Mucosa of rectum (tissue), 2 donors: ENCODE data around the gene PLEKHF1.

Experiments used
- H3K27ac ChIP-seq, 2 donors: one replicate each; pipeline ENCODE4 v1.7.0; 2013; ENCODE audit warnings: inconsistent platforms in 2 of 2, low read depth in 2 of 2, low read length in 2 of 2
- H3K27me3 ChIP-seq, 2 donors: one replicate each; pipeline ENCODE4 v1.7.0; 2013; ENCODE audit warnings: low read length in 2 of 2; ENCODE audit not compliant: control insufficient read depth in 2 of 2, insufficient read depth in 2 of 2
- H3K36me3 ChIP-seq, 2 donors: one replicate each; pipeline ENCODE4 v1.7.0; 2013; ENCODE audit warnings: low read length in 2 of 2; ENCODE audit not compliant: control insufficient read depth in 2 of 2, insufficient read depth in 2 of 2
- H3K4me1 ChIP-seq, 2 donors: one replicate each; pipeline ENCODE4 v1.7.0; 2013; ENCODE audit warnings: low read length in 2 of 2, mild to moderate bottlenecking in 1 of 2; ENCODE audit not compliant: control insufficient read depth in 2 of 2, insufficient read depth in 2 of 2
- H3K4me3 ChIP-seq, 2 donors: one replicate each; pipeline ENCODE4 v1.7.0; 2013; ENCODE audit warnings: low read length in 2 of 2
- H3K9ac ChIP-seq, 2 donors: one replicate each; pipeline ENCODE4 v1.7.0; 2013; ENCODE audit warnings: low read length in 2 of 2, low read depth in 1 of 2, mild to moderate bottlenecking in 1 of 2
- H3K9me3 ChIP-seq, 2 donors: one replicate each; pipeline ENCODE4 v1.7.0; 2013; ENCODE audit warnings: low read length in 2 of 2; ENCODE audit not compliant: control insufficient read depth in 2 of 2
- donor health status: healthy.
- donor health status: Normal muscosa, but diverticular disease.

PLEKHF1 gene

DNA sequence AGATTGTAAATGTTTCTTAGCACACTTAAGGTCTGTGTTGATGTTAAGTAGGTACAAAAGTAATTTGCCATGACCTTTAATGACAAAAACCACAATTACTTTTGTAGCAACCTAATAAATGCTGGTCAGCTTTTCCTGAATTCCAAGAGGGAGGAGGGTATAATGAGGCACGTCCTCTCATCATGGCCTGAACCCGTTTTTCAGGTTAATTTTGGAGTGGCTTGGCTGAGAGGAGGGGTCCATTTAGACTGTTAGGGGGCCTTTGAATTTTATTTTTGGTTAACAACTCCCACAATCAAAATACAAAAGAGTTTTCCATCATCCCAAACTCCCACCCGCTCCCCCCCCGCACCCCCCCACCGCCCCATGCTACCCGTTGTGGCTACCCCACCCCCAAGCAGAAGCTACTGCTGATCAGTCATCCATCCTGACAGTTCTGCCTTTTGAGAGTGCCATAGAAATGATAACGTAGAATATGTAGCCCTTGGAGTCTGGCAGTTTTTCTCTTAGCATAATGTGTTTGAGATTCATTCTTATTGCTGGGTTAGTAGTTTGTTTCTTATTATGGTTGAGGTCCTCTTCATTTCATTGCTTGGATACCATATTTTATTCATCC is 14.4 kb upstream of the PLEKHF1 start:
- Histone ChIP-seq H3K27ac (no peak overlapping the region), H3K4me1 (no peaks in the 10 kb centered on the region), H3K36me3 (no peaks in the 10 kb centered on the region), H3K4me3 (no peak overlapping the region), H3K9ac (no peak overlapping the region), H3K27me3 (no peaks in the 10 kb centered on the region), H3K9me3 (no peaks in the 10 kb centered on the region)

DNA sequence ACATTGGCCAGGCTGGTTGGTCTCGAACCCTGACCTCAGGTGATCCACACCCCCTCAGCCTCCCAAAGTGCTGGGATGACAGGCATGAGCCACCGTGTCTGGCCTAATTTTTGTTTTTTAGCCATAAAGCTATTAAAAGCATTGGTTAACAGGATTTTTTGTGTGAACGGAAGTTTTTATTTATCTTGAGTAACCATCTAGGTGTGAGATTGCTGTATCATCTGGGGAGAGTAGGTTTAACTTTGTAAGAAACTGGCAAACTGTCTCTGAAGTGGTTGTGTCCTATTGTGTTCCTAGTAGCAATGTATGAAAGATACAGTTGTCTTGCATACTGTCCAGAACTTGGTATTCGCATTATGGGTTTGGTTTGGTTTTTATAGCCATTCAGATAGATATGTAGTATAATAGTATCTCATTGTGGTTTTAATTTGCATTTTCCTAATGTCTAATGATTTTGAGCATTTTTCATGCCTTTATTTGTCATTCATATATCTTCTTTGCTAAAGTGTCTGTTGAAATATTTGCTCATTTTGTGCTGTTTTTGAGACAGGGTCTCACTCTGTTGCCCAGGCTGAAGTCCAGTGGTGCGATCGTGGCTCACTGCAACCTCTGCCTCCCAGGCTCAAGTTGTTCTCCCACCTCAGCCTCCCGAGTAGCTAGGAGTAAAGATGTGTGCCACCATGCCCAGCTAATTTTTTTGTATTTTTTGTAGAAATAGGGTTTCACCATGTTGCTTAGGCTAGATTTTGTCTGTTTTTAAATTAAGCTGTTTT is 13.5 kb upstream of the PLEKHF1 start:
- H3K4me3 ChIP-seq = no peak overlapping the region
- H3K36me3 ChIP-seq = no peaks in the 10 kb centered on the region
- no peak overlapping the region for H3K27ac ChIP-seq
- H3K9me3 ChIP-seq = no peaks in the 10 kb centered on the region
- no peak overlapping the region for H3K9ac ChIP-seq
- no peaks in the 10 kb centered on the region for H3K27me3 ChIP-seq
- no peaks in the 10 kb centered on the region for H3K4me1 ChIP-seq

DNA sequence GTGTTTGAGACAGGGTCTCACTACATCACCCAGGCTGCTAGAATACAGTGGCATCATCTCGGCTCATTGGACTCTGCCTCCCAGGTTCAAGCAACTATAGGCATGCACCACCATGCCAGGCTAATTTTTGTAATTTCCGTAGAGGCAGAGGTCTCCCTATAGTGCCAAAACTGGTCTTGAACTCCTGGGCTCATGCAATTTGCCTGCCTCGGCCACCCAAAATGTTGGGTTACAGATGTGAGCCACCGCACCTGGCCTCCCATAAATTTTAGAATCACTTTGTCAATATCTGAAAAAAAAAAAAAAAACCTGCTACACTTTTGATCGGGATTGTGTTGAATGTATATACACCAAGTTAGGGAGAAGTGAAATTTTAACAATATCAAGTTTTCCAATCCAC is 11.9 kb upstream of the PLEKHF1 start:
- no peak overlapping the region for H3K27ac ChIP-seq
- no peaks in the 10 kb centered on the region for H3K36me3 ChIP-seq
- H3K4me1 ChIP-seq = no peaks in the 10 kb centered on the region
- H3K9ac ChIP-seq = no peak overlapping the region
- H3K4me3 ChIP-seq = no peak overlapping the region
- no peaks in the 10 kb centered on the region for H3K27me3 ChIP-seq
- no peaks in the 10 kb centered on the region for H3K9me3 ChIP-seq

DNA sequence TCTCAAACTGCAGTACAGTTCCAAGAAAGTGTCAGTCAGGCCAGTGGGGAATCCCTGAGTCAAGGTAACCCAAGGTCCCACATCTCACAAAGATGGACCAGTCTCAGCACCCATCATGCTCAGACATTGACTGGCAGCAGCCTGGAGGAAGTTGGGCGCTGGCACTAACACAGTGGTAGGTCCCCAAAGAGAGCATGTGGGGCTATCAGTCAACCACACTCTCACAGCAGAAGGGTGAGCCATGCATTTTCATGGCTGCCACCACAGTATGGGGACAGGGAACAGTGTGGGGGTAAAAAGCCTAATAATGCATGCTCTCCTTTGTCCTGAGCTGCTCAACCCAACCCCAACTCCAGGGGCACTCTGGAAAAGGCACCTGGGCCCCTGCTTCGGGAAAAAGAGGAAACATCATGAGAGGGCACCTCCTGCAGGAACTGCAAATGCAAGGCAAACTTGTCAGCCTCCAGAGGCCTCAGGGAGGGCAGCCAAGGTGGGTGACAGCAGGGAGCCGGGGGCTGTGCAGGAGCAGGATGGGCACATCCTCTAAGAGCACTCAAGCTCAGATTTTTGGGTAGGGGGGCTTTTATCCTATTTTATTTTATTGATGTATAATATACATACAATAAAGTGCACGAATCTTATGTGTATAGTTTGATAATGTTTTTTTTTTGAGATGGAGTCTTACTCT is 9.5 kb upstream of the PLEKHF1 start:
- H3K27ac ChIP-seq = no peak overlapping the region
- no peaks in the 10 kb centered on the region for H3K4me1 ChIP-seq
- H3K9me3 ChIP-seq = no peaks in the 10 kb centered on the region
- H3K9ac ChIP-seq = no peak overlapping the region
- no peaks in the 10 kb centered on the region for H3K36me3 ChIP-seq
- H3K4me3 ChIP-seq = no peak overlapping the region
- H3K27me3 ChIP-seq = no peaks in the 10 kb centered on the region

DNA sequence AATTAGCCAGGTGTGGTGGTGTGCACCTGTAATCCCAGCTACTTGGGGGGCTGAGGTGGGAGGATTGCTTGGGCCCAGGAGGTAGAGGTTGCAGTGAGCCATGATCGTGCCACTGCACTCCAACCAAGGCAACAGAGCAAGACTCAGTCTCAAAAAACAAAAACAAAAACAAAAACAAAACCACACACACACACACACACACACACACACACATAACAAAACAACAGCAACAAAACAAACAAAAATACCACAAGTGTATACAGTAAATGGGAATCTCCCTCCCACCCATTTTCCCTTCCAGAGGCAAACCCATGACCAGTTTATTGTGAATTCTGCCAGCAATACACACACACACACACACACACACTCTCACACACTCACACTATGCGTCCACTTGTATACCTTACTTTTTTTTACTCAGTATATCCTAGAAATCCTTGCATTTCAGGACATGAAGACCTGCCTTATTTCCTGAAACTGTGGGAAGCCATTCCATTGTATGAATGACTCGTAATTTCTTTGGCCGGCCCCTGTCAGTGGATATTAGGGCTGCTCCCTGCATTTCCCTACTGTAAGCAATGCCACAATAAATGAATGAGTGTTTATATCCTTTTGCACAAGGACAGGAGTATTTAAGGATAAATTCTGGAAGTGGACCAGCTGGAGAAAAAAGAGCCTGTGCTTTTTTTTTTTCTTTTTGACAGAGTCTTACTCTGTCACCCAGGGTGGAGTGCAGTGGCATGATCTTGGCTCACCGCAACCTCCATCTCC is 6.9 kb upstream of the PLEKHF1 start:
- no peak overlapping the region for H3K9ac ChIP-seq
- no peaks in the 10 kb centered on the region for H3K36me3 ChIP-seq

DNA sequence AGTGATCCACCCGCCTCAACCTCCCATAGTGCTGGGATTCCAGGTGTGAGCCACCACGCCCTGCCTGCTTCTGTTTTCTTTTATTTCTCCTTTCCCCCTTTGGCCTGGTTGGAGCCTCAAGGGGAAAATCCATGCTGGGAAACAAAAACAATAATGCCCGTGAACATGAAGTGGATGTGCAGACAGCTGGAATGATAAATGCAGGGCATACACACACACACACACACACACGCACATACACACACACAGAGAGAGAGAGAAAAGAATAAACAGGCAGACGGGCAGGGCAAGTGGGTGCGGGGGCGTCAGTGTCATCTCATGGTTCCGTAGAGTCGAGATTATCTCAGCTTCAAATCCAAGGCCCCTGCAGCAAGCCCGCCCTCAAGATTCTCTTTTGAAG is 4.4 kb upstream of the PLEKHF1 start:
- Histone ChIP-seq H3K27ac (no peak overlapping the region), H3K4me1 (peaks cover 10 to 13% of the 10 kb centered on the region in 2 donors)

More for the DNA sequence above, 6.9 kb upstream of the PLEKHF1 start:
- Histone ChIP-seq H3K27me3 (peaks cover 0 to 3% of the 10 kb centered on the region in 2 donors), H3K9me3 (no peaks in the 10 kb centered on the region), H3K27ac (no peak overlapping the region), H3K4me3 (no peak overlapping the region), H3K4me1 (peaks cover 5 to 6% of the 10 kb centered on the region in 2 donors)

DNA sequence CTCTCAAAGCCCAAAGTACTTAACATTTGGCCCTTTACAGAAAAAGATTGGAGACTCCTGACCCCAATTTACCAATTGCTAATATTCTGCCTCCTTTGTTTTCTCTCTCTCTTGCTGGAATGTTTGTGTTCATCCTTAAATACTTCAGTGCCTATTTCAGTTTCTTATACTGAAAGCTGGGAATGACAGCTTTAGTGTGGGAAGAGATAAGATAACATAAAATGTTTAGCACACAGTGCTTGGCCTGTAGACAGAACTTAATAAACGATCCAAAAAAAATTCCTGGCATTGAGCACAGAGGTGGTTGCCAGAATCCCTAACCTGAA is 3.0 kb upstream of the PLEKHF1 start:
- H3K27me3 ChIP-seq = peaks cover 0 to 3% of the 10 kb centered on the region in 2 donors
- H3K27ac ChIP-seq = peak overlapping the region; percentile 67 to 82
- H3K36me3 ChIP-seq = no peaks in the 10 kb centered on the region
- no peak overlapping the region for H3K4me3 ChIP-seq
- H3K9ac ChIP-seq = no peak overlapping the region
- H3K4me1 ChIP-seq = peaks cover 22 to 25% of the 10 kb centered on the region in 2 donors
- H3K9me3 ChIP-seq = no peaks in the 10 kb centered on the region

More for the DNA sequence above, 4.4 kb upstream of the PLEKHF1 start:
- no peaks in the 10 kb centered on the region for H3K9me3 ChIP-seq
- H3K27me3 ChIP-seq = peaks cover 0 to 3% of the 10 kb centered on the region in 2 donors
- H3K9ac ChIP-seq = no peak overlapping the region
- no peak overlapping the region for H3K4me3 ChIP-seq
- no peaks in the 10 kb centered on the region for H3K36me3 ChIP-seq

DNA sequence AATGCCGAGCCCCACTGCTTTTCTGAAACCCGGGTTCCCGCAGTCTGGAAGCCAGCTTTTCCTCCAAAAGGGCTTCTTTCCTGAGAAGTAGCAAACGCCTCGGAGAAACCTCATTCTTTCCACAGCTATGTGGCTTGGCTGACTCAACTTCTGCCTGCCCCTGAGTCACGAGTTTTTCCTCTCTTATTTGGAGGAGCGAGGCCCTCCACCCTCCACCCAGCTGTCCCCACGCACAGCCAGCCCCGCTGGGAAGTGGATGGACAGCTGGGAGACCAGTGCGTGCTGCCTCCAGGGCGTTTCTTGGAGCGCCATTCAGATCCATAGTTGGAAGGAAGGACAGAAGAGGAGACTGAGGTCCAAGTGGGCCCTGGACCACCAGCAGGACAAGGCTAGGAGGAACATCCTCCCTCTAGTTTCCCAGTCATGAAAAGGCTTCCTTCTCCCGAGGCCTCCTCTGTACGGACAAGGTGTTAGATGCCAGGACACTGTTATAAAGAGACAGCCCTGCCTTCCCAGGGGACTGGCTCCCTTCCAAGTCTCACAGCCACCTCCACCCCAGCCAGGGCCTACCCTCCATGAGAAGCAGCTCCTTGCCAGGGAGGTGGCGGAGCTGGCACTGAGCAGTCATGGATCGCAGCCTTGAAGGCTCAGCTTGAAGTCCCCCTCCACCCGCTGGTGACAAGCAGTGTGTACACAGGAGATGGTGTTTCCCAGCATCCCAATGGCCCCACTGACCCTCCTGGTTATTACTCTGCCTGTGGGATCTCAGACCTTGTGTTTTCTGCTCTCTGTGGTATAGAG is 2.5 kb upstream of the PLEKHF1 start:
- peak overlapping the region in 1 of 2 donors; percentile 10 for H3K9ac ChIP-seq
- no peaks in the 10 kb centered on the region for H3K36me3 ChIP-seq
- peak overlapping the region; percentile 76 to 82 for H3K27ac ChIP-seq
- peaks cover 0 to 3% of the 10 kb centered on the region in 2 donors for H3K27me3 ChIP-seq
- H3K9me3 ChIP-seq = no peaks in the 10 kb centered on the region
- peaks cover 22 to 26% of the 10 kb centered on the region in 2 donors for H3K4me1 ChIP-seq
- H3K4me3 ChIP-seq = no peak overlapping the region

DNA sequence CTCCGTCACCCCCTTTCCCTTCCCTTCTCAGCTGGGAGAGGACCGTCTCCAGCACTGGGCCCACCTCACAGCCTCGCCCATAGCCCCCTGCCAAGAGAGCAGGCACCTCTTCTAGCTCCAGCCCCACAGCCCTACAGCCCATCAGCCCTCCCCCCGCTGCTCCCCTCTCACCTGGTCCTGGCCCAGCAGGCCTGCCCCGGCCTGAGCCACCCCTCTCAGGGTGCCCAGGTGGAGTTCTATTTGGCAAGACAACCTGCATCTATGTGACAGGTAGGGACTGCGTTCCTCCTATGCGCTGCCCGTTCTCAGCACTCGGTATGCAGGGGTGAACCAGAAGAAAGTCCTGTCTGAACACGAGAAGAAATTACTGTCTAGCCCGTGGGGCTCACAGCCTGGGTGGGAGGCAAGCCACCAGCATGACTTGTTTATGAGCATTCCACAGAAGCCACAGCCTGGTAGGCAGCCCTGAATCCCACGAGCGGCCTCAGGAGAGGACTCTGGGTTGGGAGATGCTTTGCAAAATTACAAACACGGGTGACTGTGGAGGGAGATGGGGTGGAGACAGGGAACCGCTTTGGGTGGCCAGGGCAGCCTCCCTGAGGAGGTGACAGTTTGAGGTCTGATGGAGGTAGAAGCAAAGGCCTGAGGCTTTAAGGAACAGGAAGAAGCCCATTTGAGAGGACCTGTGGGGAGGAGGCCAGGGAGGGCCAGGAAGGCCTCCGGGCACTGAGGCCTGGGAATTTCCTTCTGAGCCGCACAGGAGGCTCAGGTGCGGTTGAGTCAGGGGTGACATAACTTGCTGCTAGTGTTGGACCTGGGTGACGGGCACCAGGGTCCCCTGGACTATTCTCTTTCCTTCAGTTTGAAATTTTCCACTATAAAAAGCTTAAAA is 1.2 kb upstream of the PLEKHF1 start:
- Histone ChIP-seq H3K4me1 (peaks cover 22 to 26% of the 10 kb centered on the region in 2 donors), H3K27ac (no peak overlapping the region), H3K36me3 (no peaks in the 10 kb centered on the region), H3K9me3 (no peaks in the 10 kb centered on the region), H3K27me3 (peaks cover 0 to 3% of the 10 kb centered on the region in 2 donors), H3K4me3 (peak overlapping the region in 1 of 2 donors; percentile 66), H3K9ac (no peak overlapping the region)
